Neural progenitor cell (in vitro differentiated cells): Measurements from ENCODE around the gene MRPS10. TPM values are rescaled to one million over a fixed set of nuclear protein-coding genes. Genes with fewer than 3 reads are reported as not detected.
A peak's percentile ranks its signal among the peaks of the same experiment; 100 is the strongest.

Source experiments
- DNase-seq: peaks from one replicate; pipeline ENCODE4 v3.0.0-alpha.2; 2016; ENCODE audit warnings: low spot score
- H2AFZ ChIP-seq: fragments of 200-600 bp; sonication (generic); replicated peaks from 2 replicates; pipeline ENCODE4 v1.6.1; 2016; ENCODE audit warnings: antibody characterized with exemption
- H3F3A ChIP-seq: fragments of 200-600 bp; sonication (generic); 2 replicates; pipeline ENCODE4 v1.6.1; 2016; ENCODE audit warnings: antibody characterized with exemption, low read depth
- H3K27ac ChIP-seq: fragments of 200-600 bp; sonication (generic); 2 replicates; pipeline ENCODE4 v1.5.1; 2016; ENCODE audit warnings: mild to moderate bottlenecking
- H3K27me3 ChIP-seq: fragments of 200-600 bp; sonication (generic); 2 replicates; pipeline ENCODE4 v1.6.1; 2016; ENCODE audit warnings: mild to moderate bottlenecking, moderate library complexity
- H3K36me3 ChIP-seq: fragments of 200-600 bp; sonication (generic); 2 replicates; pipeline ENCODE4 v1.5.1; 2016
- H3K4me1 ChIP-seq: fragments of 200-600 bp; sonication (generic); 2 replicates; pipeline ENCODE4 v1.6.1; 2016; ENCODE audit warnings: mixed run types
- H3K4me2 ChIP-seq: fragments of 200-600 bp; sonication (generic); 2 replicates; pipeline ENCODE4 v1.6.1; 2016
- H3K4me3 ChIP-seq: fragments of 200-600 bp; sonication (generic); 2 replicates; pipeline ENCODE4 v1.5.1; 2016
- H3K79me2 ChIP-seq: fragments of 200-600 bp; sonication (generic); 2 replicates; pipeline ENCODE4 v1.6.1; 2016; ENCODE audit warnings: low read depth
- H3K9ac ChIP-seq: fragments of 200-600 bp; sonication (generic); 2 replicates; pipeline ENCODE4 v1.6.1; 2016
- H3K9me3 ChIP-seq: fragments of 200-600 bp; sonication (generic); 2 replicates; pipeline ENCODE4 v1.5.1; 2016; ENCODE audit warnings: low read depth
- H4K20me1 ChIP-seq: fragments of 200-600 bp; sonication (generic); 2 replicates; pipeline ENCODE4 v1.6.1; 2016; ENCODE audit warnings: low read depth
- H3K27ac Mint-ChIP-seq: 3 replicates; pipeline ENCODE4 v1.8.0; 2021; ENCODE audit warnings: mixed read lengths
- H3K27me3 Mint-ChIP-seq: 2 replicates; pipeline ENCODE4 v1.8.0; 2022; ENCODE audit warnings: low read depth, mild to moderate bottlenecking, inconsistent platforms, moderate library complexity, mixed read lengths; ENCODE audit not compliant: insufficient read depth
- H3K36me3 Mint-ChIP-seq: 3 replicates; pipeline ENCODE4 v1.8.0; 2021; ENCODE audit warnings: mixed read lengths
- H3K4me1 Mint-ChIP-seq: 3 replicates; pipeline ENCODE4 v1.8.0; 2021; ENCODE audit warnings: mixed read lengths
- H3K4me3 Mint-ChIP-seq: 3 replicates; pipeline ENCODE4 v1.8.0; 2021; ENCODE audit warnings: mild to moderate bottlenecking, moderate library complexity, mixed read lengths
- H3K9me3 Mint-ChIP-seq: 3 replicates; pipeline ENCODE4 v1.8.0; 2020; ENCODE audit warnings: mixed read lengths
- CTCF ChIP-seq: fragments of 200-600 bp; sonication (generic); IDR thresholded peaks from 2 replicates; pipeline ENCODE4 v1.5.1; 2017; ENCODE audit warnings: antibody characterized with exemption, mild to moderate bottlenecking
- EZH2 ChIP-seq: fragments of 200-600 bp; sonication (generic); IDR thresholded peaks from 2 replicates; pipeline ENCODE4 v1.6.1; 2017; ENCODE audit warnings: antibody characterized with exemption, mild to moderate bottlenecking, moderate library complexity
- EZH2phosphoT487 ChIP-seq: fragments of 200-600 bp; sonication (generic); IDR thresholded peaks from 2 replicates; pipeline ENCODE4 v1.6.1; 2017; ENCODE audit warnings: antibody characterized with exemption
- total RNA-seq: library from RNA; depleted of rRNA; stranded (reverse); fragments of >200 nt; gene quantifications from 2 replicates; pipeline ENCODE4 v1.2.3, GENCODE V29; 2015; ENCODE audit warnings: low replicate concordance

The MRPS10 gene
- total RNA-seq, 1 donor from 2014 or later, result 68.0 TPM

GRCh38 chr6:42241915-42242314, 24.3 kb upstream of the MRPS10 start:
- Mint-ChIP-seq H3K27me3 (no peaks in the 10 kb centered on the region), H3K9me3 (no peaks in the 10 kb centered on the region), H3K4me3 (no peak overlapping the region), H3K27ac (no peak overlapping the region), H3K4me1 (peaks cover 5% of the 10 kb centered on the region), H3K36me3 (peaks cover 17% of the 10 kb centered on the region)
- no peak overlapping the region for H3K4me3 ChIP-seq
- peak overlapping the region; percentile 35 for H3K4me2 ChIP-seq
- no peak overlapping the region for H3K27ac ChIP-seq
- H3K36me3 ChIP-seq, result no peaks in the 10 kb centered on the region
- H4K20me1 ChIP-seq, result no peaks in the 10 kb centered on the region
- H3F3A ChIP-seq, result peaks cover 13% of the 10 kb centered on the region
- H2AFZ ChIP-seq, result no peak overlapping the region
- no peaks in the 10 kb centered on the region for H3K27me3 ChIP-seq
- TF ChIP-seq CTCF, result no peak
- no peak for TF ChIP-seq EZH2phosphoT487
- no peak for TF ChIP-seq EZH2
- H3K9ac ChIP-seq, result no peak overlapping the region
- H3K9me3 ChIP-seq, result no peaks in the 10 kb centered on the region
- peaks cover 20% of the 10 kb centered on the region for H3K4me1 ChIP-seq
- H3K79me2 ChIP-seq, result no peaks in the 10 kb centered on the region
- peak; percentile 53 for DNase-seq

GRCh38 chr6:42239736-42240375, 22.2 kb upstream of the MRPS10 start:
- no peaks in the 10 kb centered on the region for H3K27me3 ChIP-seq
- peak overlapping the region; percentile 31 for H3K27ac ChIP-seq
- no peak overlapping the region for H3K4me3 ChIP-seq
- peak overlapping the region; percentile 18 for H3K4me2 ChIP-seq
- no peaks in the 10 kb centered on the region for H4K20me1 ChIP-seq
- no peak for DNase-seq
- TF ChIP-seq EZH2phosphoT487, result no peak
- TF ChIP-seq CTCF, result no peak
- no peak for TF ChIP-seq EZH2
- Mint-ChIP-seq H3K27me3 (peaks cover 3% of the 10 kb centered on the region), H3K4me3 (no peak overlapping the region), H3K4me1 (peaks cover 7% of the 10 kb centered on the region), H3K36me3 (peaks cover 20% of the 10 kb centered on the region), H3K27ac (no peak overlapping the region), H3K9me3 (no peaks in the 10 kb centered on the region)
- H2AFZ ChIP-seq, result no peak overlapping the region
- no peaks in the 10 kb centered on the region for H3K36me3 ChIP-seq
- H3K79me2 ChIP-seq, result no peaks in the 10 kb centered on the region
- H3K4me1 ChIP-seq, result peaks cover 20% of the 10 kb centered on the region
- no peaks in the 10 kb centered on the region for H3K9me3 ChIP-seq
- peaks cover 13% of the 10 kb centered on the region for H3F3A ChIP-seq
- no peak overlapping the region for H3K9ac ChIP-seq

GRCh38 chr6:42239333-42239732, 21.7 kb upstream of the MRPS10 start:
- peak overlapping the region; percentile 18 for H3K4me2 ChIP-seq
- H3K4me1 ChIP-seq, result peaks cover 20% of the 10 kb centered on the region
- H4K20me1 ChIP-seq, result no peaks in the 10 kb centered on the region
- Mint-ChIP-seq H3K4me3 (no peak overlapping the region), H3K4me1 (peaks cover 7% of the 10 kb centered on the region), H3K27me3 (peaks cover 3% of the 10 kb centered on the region), H3K36me3 (peaks cover 16% of the 10 kb centered on the region), H3K9me3 (no peaks in the 10 kb centered on the region), H3K27ac (no peak overlapping the region)
- peaks cover 13% of the 10 kb centered on the region for H3F3A ChIP-seq
- no peak for DNase-seq
- H3K4me3 ChIP-seq, result no peak overlapping the region
- peak overlapping the region; percentile 31 for H3K27ac ChIP-seq
- no peak overlapping the region for H2AFZ ChIP-seq
- no peaks in the 10 kb centered on the region for H3K36me3 ChIP-seq
- H3K27me3 ChIP-seq, result no peaks in the 10 kb centered on the region
- no peak overlapping the region for H3K9ac ChIP-seq
- H3K9me3 ChIP-seq, result no peaks in the 10 kb centered on the region
- no peaks in the 10 kb centered on the region for H3K79me2 ChIP-seq
- TF ChIP-seq EZH2phosphoT487, result no peak
- no peak for TF ChIP-seq CTCF
- TF ChIP-seq EZH2, result no peak
